ENCODE data around the gene NR5A2.

Gene NR5A2

GRCh38 chr1:200130552-200130951 is 103.0 kb downstream of the NR5A2 start:
- DNase-seq, result no peak

GRCh38 chr1:200131551-200132125 is 104.1 kb downstream of the NR5A2 start:
- DNase-seq, result no peak

GRCh38 chr1:200133123-200133522 is 105.6 kb downstream of the NR5A2 start:
- no peak for DNase-seq

GRCh38 chr1:200134116-200134515 is 106.6 kb downstream of the NR5A2 start:
- DNase-seq, result no peak

GRCh38 chr1:200136384-200136783 is 108.9 kb downstream of the NR5A2 start:
- no peak for DNase-seq

GRCh38 chr1:200139661-200140250 is 112.2 kb downstream of the NR5A2 start:
- DNase-seq, result peak; percentile 61

- DNase-seq, result no peak
These were observed 115.8 kb downstream of the NR5A2 start for GRCh38 chr1:200143347-200143746.

- no peak for DNase-seq
These were observed 118.6 kb downstream of the NR5A2 start for GRCh38 chr1:200146100-200146499.

GRCh38 chr1:200147094-200147493 is 119.6 kb downstream of the NR5A2 start:
- no peak for DNase-seq

GRCh38 chr1:200147742-200148141 is 120.2 kb downstream of the NR5A2 start:
- DNase-seq, result no peak

GRCh38 chr1:200150006-200150405 is 122.5 kb downstream of the NR5A2 start:
- no peak for DNase-seq

- no peak for DNase-seq
These were observed 123.2 kb downstream of the NR5A2 start for GRCh38 chr1:200150721-200151120.

- DNase-seq, result no peak
These were observed 124.8 kb downstream of the NR5A2 start for GRCh38 chr1:200152336-200152735.

GRCh38 chr1:200153277-200154055 is 126.0 kb downstream of the NR5A2 start:
- peak; percentile 69 for DNase-seq

- DNase-seq, result peak; percentile 74
These were observed 126.7 kb downstream of the NR5A2 start for GRCh38 chr1:200154069-200154767.

GRCh38 chr1:200157715-200158114 is 130.2 kb downstream of the NR5A2 start:
- no peak for DNase-seq

GRCh38 chr1:200161801-200162200 is 134.3 kb downstream of the NR5A2 start:
- no peak for DNase-seq

GRCh38 chr1:200162258-200162657 is 134.7 kb downstream of the NR5A2 start:
- no peak for DNase-seq

GRCh38 chr1:200162877-200163276 is 135.4 kb downstream of the NR5A2 start:
- DNase-seq, result no peak

GRCh38 chr1:200163911-200164310 is 136.4 kb downstream of the NR5A2 start:
- no peak for DNase-seq

- DNase-seq, result no peak
These were observed 138.1 kb downstream of the NR5A2 start for GRCh38 chr1:200165493-200166220.

GRCh38 chr1:200166411-200166810 is 138.9 kb downstream of the NR5A2 start:
- DNase-seq, result no peak

GRCh38 chr1:200168926-200169325 is 141.4 kb downstream of the NR5A2 start:
- DNase-seq, result no peak
